ENCODE data around the gene TMC8. TPM values are rescaled to one million over a fixed set of nuclear protein-coding genes. Genes with fewer than 3 reads are reported as not detected.

TMC8 gene
- polyA plus RNA-seq, 3 donors = 4.6 to 5.9 (median 4.9) TPM

- WGBS, 3 donors = 60 to 80% (median 74%) methylated on average over 11 of the region's 11 CpGs
- no peak overlapping the region for H3K27ac ChIP-seq (ENCODE audit: low read depth, low read length)
These were observed 8.8 kb upstream of the TMC8 start for GRCh38 chr17:78121801-78122215.

- 80 to 92% (median 85%) methylated on average over 23 of the region's 23 CpGs for WGBS, 3 donors
- H3K27ac ChIP-seq (ENCODE audit: low read depth, low read length) = no peak overlapping the region
These were observed 8.2 kb upstream of the TMC8 start for GRCh38 chr17:78122216-78122930.

- 92 to 96% (median 95%) methylated on average over 4 of the region's 4 CpGs for WGBS, 3 donors
These were observed 7.7 kb upstream of the TMC8 start for GRCh38 chr17:78122931-78123249.

GRCh38 chr17:78123258-78123929 is 7.2 kb upstream of the TMC8 start:
- H3K27ac ChIP-seq (ENCODE audit: low read depth, low read length) = no peak overlapping the region
- WGBS, 3 donors = 95 to 98% (median 98%) methylated on average over 5 of the region's 5 CpGs

More at GRCh38 chr17:78122931-78123249, 7.7 kb upstream of the TMC8 start:
- H3K27ac ChIP-seq (ENCODE audit: low read depth, low read length) = no peak overlapping the region

GRCh38 chr17:78124081-78124835 is 6.3 kb upstream of the TMC8 start:
- no peak overlapping the region for H3K27ac ChIP-seq (ENCODE audit: low read depth, low read length)
- 53 to 84% (median 64%) methylated on average over 30 of the region's 30 CpGs for WGBS, 3 donors

GRCh38 chr17:78124836-78125137 is 5.8 kb upstream of the TMC8 start:
- 43 to 86% (median 62%) methylated on average over 10 to 12 of the region's 12 CpGs for WGBS, 3 donors
- no peak overlapping the region for H3K27ac ChIP-seq (ENCODE audit: low read depth, low read length)

GRCh38 chr17:78125138-78125913 is 5.2 kb upstream of the TMC8 start:
- 61 to 91% (median 74%) methylated on average over 38 to 39 of the region's 39 CpGs for WGBS, 3 donors

GRCh38 chr17:78125976-78126894 is 4.3 kb upstream of the TMC8 start:
- 53 to 72% (median 54%) methylated on average over 25 of the region's 25 CpGs for WGBS, 3 donors
- H3K27ac ChIP-seq (ENCODE audit: low read depth, low read length) = no peak overlapping the region

More at GRCh38 chr17:78125138-78125913, 5.2 kb upstream of the TMC8 start:
- H3K27ac ChIP-seq (ENCODE audit: low read depth, low read length) = no peak overlapping the region

GRCh38 chr17:78126895-78127238 is 3.7 kb upstream of the TMC8 start:
- H3K27ac ChIP-seq (ENCODE audit: low read depth, low read length) = peak overlapping the region; percentile 7

GRCh38 chr17:78127239-78127887 is 3.2 kb upstream of the TMC8 start:
- H3K27ac ChIP-seq (ENCODE audit: low read depth, low read length) = peak overlapping the region; percentile 34
- WGBS, 3 donors = 10 to 29% (median 17%) methylated on average over 24 to 25 of the region's 25 CpGs

More at GRCh38 chr17:78126895-78127238, 3.7 kb upstream of the TMC8 start:
- WGBS, 3 donors = 37 to 73% (median 40%) methylated on average over 6 of the region's 6 CpGs

- peak overlapping the region; percentile 34 for H3K27ac ChIP-seq (ENCODE audit: low read depth, low read length)
- 1 to 2% (median 1%) methylated on average over 30 to 39 of the region's 39 CpGs for WGBS, 3 donors
These were observed 2.6 kb upstream of the TMC8 start for GRCh38 chr17:78127888-78128550.

GRCh38 chr17:78128551-78129350 is 1.8 kb upstream of the TMC8 start, which contains the start of gene TMC6:
TSS of gene TMC6 (minus strand) at chr17:78128755. CDS start at chr17:78126832, 1,923 bp downstream.
- WGBS, 3 donors = 3 to 5% (median 3%) methylated on average over 29 to 54 of the region's 54 CpGs
- peak within 1 kb of the TSS; percentile 34 for H3K27ac ChIP-seq (ENCODE audit: low read depth, low read length)

- no peak overlapping the region for H3K27ac ChIP-seq (ENCODE audit: low read depth, low read length)
These were observed 1.1 kb upstream of the TMC8 start for GRCh38 chr17:78129351-78130089.

GRCh38 chr17:78130090-78130436 is 508 bp upstream of the TMC8 start:
- WGBS, 3 donors = 24 to 31% (median 26%) methylated on average over 5 of the region's 5 CpGs
- H3K27ac ChIP-seq (ENCODE audit: low read depth, low read length) = no peak overlapping the region

More at GRCh38 chr17:78129351-78130089, 1.1 kb upstream of the TMC8 start:
- WGBS, 3 donors = 66 to 75% (median 69%) methylated on average over 4 of the region's 4 CpGs

Measured in adipose tissue (tissue), 3 donors.